Activated CD4-positive, alpha-beta memory T cell treated with anti-CD3 and anti-CD28 coated beads for 36 hours (primary cell): Measurements from ENCODE around the gene SEZ6L. TPM values are rescaled to one million over a fixed set of nuclear protein-coding genes. Genes with fewer than 3 reads are reported as not detected.

ENCODE experiments used
- CTCF ChIA-PET: fragments of 350-600 bp; sonication (Branson Sonifier 250); formaldehyde crosslinking; loops from one replicate; lab custom pipeline; 2021; ENCODE audit warnings: antibody characterized with exemption, inconsistent platforms; lab: Charles Lee
- POLR2A ChIA-PET: fragments of 350-600 bp; sonication (Branson Sonifier 250); formaldehyde crosslinking; loops from one replicate; lab custom pipeline; 2021; ENCODE audit warnings: antibody characterized with exemption; lab: Charles Lee
- DNase-seq: peaks from one replicate; pipeline ENCODE4 v3.0.0-alpha.2; 2020
- H3K27ac Mint-ChIP-seq: one replicate; pipeline ENCODE4 v1.8.0; 2021; ENCODE audit warnings: mixed read lengths
- H3K27me3 Mint-ChIP-seq: one replicate; pipeline ENCODE4 v1.8.0; 2021; ENCODE audit warnings: mixed read lengths
- H3K36me3 Mint-ChIP-seq: one replicate; pipeline ENCODE4 v1.8.0; 2021; ENCODE audit warnings: mixed read lengths
- H3K4me1 Mint-ChIP-seq: one replicate; pipeline ENCODE4 v1.8.0; 2021; ENCODE audit warnings: low read depth, mixed read lengths
- H3K4me3 Mint-ChIP-seq: one replicate; pipeline ENCODE4 v1.8.0; 2021; ENCODE audit warnings: mild to moderate bottlenecking, mixed read lengths
- H3K9me3 Mint-ChIP-seq: one replicate; pipeline ENCODE4 v1.8.0; 2021; ENCODE audit warnings: mixed read lengths
- intact Hi-C: fragments of 100-400 bp; cut with micrococcal nuclease; formaldehyde crosslinking; loops from one replicate; pipeline ENCODE4 v1.15.1; 2023
- total RNA-seq, 2 experiments: library from RNA; stranded (reverse); gene quantifications; one replicate each; pipeline ENCODE4 v1.2.3, GENCODE V29; 2021

SEZ6L gene
- total RNA-seq, 2 experiments from 2014 or later: not detected

DNA sequence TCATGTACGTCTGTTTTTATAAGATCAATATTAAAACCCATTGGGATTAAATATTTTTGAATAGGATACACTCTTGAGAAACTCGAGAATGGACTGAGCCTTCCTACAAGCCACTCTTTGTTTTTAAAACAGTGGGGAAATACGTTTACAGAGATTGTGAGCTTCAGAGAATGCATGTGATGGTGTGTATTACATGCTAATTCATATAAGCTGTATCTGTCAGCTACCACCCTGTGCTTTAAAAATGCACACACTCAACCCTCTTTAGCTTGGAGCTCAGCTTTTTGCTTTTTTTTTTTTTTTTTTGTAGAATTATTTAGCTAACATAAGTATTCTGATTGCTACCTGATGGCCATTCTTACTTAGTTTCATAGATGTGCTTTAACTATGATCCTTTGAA is 213.5 kb downstream of the SEZ6L start:
- H3K27ac Mint-ChIP-seq: no peak overlapping the region
- ChIA-PET CTCF (interaction anchor here (1.0 to 1.7 kb wide), 4 partner anchors 15 to 22 kb away, joined by 4 to 7 read pairs (median 4); no protein-coding TSS in a partner anchor), POLR2A (no interaction called here)
- H3K27me3 Mint-ChIP-seq: peaks cover 32% of the 10 kb centered on the region
- no peak overlapping the region for H3K4me3 Mint-ChIP-seq
- no peak for DNase-seq
- H3K36me3 Mint-ChIP-seq: no peaks in the 10 kb centered on the region
- intact Hi-C loops: no loop called here
- H3K4me1 Mint-ChIP-seq: no peaks in the 10 kb centered on the region
- H3K9me3 Mint-ChIP-seq: peaks cover 3% of the 10 kb centered on the region

DNA sequence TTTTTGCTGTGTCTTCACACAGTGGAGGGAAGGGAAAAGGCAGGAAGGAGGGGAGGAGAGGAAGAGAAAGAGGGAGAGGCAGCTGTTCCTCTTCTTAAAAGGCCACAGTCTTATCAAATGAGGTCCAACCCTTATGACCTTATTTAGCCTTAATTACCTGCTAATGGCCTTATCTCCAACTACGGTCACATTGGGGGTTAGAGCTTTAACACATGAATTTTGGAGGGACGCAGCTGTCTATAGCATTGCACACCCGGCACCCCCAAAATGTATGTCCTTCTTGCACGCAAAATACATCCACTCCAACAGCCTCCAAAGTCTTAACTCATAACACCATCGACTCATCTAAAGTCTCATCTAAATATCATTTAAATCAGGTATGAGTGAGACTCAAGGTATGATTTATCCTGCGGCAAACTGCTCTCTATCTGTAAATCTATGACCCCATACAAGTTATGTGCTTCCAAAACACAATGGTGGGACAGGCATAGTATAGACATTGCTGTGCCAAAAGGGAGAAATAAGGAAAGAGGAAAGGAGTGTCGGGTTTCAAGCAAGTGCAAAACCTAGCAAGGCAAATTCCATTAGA is 214.8 kb downstream of the SEZ6L start:
- Mint-ChIP-seq H3K27me3 (peaks cover 30% of the 10 kb centered on the region), H3K36me3 (no peaks in the 10 kb centered on the region), H3K4me3 (no peak overlapping the region), H3K9me3 (no peaks in the 10 kb centered on the region), H3K27ac (no peak overlapping the region), H3K4me1 (no peaks in the 10 kb centered on the region)
- POLR2A ChIA-PET: no interaction called here
- DNase-seq: no peak
- CTCF ChIA-PET: interaction anchor here (0.9 to 1.7 kb wide), 4 partner anchors 17 to 86 kb away, joined by 3 to 7 read pairs (median 4); no protein-coding TSS in a partner anchor
- intact Hi-C loops: no loop called here

DNA sequence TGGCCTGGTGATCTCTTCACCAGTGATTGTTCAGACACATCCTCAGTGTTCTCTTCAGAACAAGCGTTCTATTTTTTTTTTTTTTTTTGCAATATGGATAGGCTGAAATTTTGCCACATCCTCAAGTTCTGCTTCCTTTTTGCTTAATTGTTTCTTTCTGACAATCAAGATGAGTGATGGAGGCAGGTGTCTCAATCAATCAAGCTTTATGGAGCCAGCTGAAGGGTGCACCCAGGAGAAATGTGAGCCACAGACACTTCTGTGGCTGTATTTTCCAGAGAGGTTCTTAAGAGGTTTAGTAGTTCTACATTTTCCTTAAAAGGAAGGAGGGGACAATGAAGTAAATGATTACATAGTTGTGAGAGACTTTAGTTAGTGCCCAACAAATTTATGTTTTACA is 215.9 kb downstream of the SEZ6L start:
- ChIA-PET CTCF (interaction anchor here (1.3 kb wide), 1 partner anchor 13 kb away, joined by 7 read pairs; no protein-coding TSS in a partner anchor), POLR2A (no interaction called here)
- H3K4me1 Mint-ChIP-seq: no peaks in the 10 kb centered on the region
- intact Hi-C loops: no loop called here
- no peak overlapping the region for H3K4me3 Mint-ChIP-seq
- H3K27ac Mint-ChIP-seq: no peak overlapping the region
- H3K9me3 Mint-ChIP-seq: no peaks in the 10 kb centered on the region
- no peaks in the 10 kb centered on the region for H3K36me3 Mint-ChIP-seq
- no peak for DNase-seq
- H3K27me3 Mint-ChIP-seq: peaks cover 25% of the 10 kb centered on the region

DNA sequence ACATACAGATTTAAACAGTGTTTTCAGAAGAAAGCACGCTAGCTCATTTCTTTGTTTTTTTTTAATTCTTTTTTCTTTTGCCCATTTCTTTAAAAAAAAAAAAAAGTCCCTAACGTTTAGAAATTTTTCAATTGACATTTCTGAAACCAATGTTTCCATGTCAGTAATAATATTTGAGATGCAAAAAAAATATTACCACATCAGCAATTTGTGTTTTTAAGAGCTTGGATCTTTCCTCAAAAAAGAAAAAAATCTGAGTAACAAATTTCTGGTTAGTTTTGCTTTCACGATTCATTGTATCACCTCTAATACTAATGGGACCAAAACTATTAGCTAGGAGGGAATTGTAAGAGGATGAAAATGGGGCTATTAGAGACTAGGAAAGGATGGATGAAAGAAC is 219.9 kb downstream of the SEZ6L start:
- intact Hi-C loops: no loop called here
- Mint-ChIP-seq H3K4me1 (no peaks in the 10 kb centered on the region), H3K9me3 (no peaks in the 10 kb centered on the region), H3K4me3 (no peak overlapping the region), H3K36me3 (no peaks in the 10 kb centered on the region), H3K27me3 (peaks cover 15% of the 10 kb centered on the region), H3K27ac (no peak overlapping the region)
- no peak for DNase-seq
- ChIA-PET POLR2A (no interaction called here), CTCF (no interaction called here)

DNA sequence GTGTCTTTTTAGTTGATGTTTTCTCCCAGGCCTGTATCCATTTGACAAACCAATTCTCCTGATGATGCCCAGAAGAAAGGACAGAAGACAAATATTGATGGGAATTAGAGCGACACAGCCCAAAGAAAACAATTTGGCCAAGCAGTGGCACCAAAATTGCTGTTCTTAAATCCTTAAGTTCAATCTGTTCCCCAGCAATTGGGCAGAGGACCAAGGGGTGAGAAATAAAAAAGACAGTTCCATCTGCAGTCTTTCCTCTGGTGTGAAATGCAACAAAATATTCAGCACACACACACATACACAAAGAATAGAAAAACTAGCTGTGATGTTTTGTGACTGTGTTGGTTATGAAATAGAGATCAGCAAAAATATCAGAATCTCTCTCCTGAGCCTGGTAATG is 221.8 kb downstream of the SEZ6L start:
- CTCF ChIA-PET: interaction anchor here (2.3 to 3.3 kb wide), 2 partner anchors 24 to 70 kb away, joined by 10 to 14 read pairs; no protein-coding TSS in a partner anchor
- POLR2A ChIA-PET: no interaction called here
- DNase-seq: no peak
- Mint-ChIP-seq H3K27me3 (peaks cover 11% of the 10 kb centered on the region), H3K4me3 (no peak overlapping the region), H3K36me3 (no peaks in the 10 kb centered on the region), H3K4me1 (no peaks in the 10 kb centered on the region), H3K27ac (no peak overlapping the region), H3K9me3 (no peaks in the 10 kb centered on the region)
- intact Hi-C loops: no loop called here

DNA sequence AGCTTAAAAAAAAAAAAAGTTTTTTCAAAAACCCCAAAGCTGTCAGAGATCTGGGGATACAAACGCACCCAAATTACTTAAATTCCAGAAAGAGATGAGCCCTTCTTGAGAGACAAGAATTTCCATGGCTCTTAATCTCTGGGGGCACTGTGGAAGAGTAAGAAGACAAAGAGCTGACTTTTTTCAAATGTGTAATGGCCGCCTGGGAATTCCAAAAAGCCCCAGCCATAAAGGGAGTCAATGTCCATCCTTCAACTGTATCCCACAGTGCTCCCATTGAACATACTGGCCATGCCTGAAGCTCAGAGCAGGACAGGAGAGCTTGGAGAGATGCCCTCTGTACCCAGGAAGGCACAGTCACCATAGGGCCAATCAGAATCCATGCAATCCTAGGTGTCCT is 222.4 kb downstream of the SEZ6L start:
- CTCF ChIA-PET: interaction anchor here (1.7 to 3.3 kb wide), 3 partner anchors 24 to 69 kb away, joined by 7 to 14 read pairs (median 10); no protein-coding TSS in a partner anchor
- peaks cover 9% of the 10 kb centered on the region for H3K27me3 Mint-ChIP-seq
- POLR2A ChIA-PET: no interaction called here
- H3K27ac Mint-ChIP-seq: no peak overlapping the region
- H3K36me3 Mint-ChIP-seq: no peaks in the 10 kb centered on the region
- H3K4me1 Mint-ChIP-seq: no peaks in the 10 kb centered on the region
- no peak overlapping the region for H3K4me3 Mint-ChIP-seq
- H3K9me3 Mint-ChIP-seq: no peaks in the 10 kb centered on the region
- intact Hi-C loops: no loop called here
- DNase-seq: no peak

DNA sequence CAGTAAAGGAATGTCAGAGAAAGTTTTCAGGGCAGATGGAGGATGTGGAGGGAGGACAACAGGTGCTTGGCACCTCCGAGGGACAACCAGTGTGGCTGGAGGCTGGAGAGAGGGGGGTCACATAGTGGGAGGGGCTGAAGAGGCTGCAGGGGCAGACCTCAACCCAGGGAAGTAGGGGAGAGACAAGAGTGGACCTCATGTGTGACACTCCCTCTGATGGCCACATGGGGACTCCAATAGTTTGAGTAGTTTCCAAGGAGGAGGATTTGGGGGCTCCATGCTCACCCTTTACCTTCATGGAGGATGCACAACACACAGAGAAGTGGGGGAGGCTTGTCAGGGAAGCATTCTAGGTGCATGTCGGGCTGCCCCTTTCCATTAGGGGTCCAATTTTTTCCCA is 224.7 kb downstream of the SEZ6L start:
- Mint-ChIP-seq H3K4me3 (no peak overlapping the region), H3K4me1 (peaks cover 3% of the 10 kb centered on the region), H3K36me3 (no peaks in the 10 kb centered on the region), H3K27me3 (peaks cover 3% of the 10 kb centered on the region), H3K27ac (no peak overlapping the region), H3K9me3 (no peaks in the 10 kb centered on the region)
- ChIA-PET POLR2A (no interaction called here), CTCF (no interaction called here)
- intact Hi-C loops: no loop called here
- DNase-seq: no peak

DNA sequence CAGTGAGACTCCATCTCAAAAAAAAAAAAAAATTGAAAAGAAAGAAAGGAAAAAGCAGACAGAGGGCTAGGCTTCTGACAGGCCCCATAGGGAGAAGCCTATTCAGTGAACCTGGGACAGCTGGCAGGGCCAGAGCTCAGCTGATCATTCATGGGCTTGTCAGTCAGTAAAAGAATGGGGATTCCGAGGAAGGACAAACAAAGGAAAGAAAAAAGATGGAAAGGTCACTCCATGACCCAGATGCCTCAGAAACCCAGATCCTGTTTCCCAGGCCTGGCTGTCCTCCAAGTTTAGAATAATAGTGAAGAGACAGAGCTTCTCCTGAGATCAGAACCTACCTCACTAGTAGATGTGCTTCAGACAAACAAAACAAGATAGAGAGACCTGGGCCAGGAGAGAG is 225.5 kb downstream of the SEZ6L start:
- H3K36me3 Mint-ChIP-seq: no peaks in the 10 kb centered on the region
- no peak for DNase-seq
- H3K27ac Mint-ChIP-seq: no peak overlapping the region
- no peak overlapping the region for H3K4me3 Mint-ChIP-seq
- H3K27me3 Mint-ChIP-seq: peaks cover 3% of the 10 kb centered on the region
- peaks cover 5% of the 10 kb centered on the region for H3K4me1 Mint-ChIP-seq
- intact Hi-C loops: no loop called here
- ChIA-PET CTCF (interaction anchor here (0.6 to 2.3 kb wide), 9 partner anchors 17 to 122 kb away, joined by 3 to 30 read pairs (median 3); no protein-coding TSS in a partner anchor), POLR2A (no interaction called here)
- H3K9me3 Mint-ChIP-seq: no peaks in the 10 kb centered on the region

DNA sequence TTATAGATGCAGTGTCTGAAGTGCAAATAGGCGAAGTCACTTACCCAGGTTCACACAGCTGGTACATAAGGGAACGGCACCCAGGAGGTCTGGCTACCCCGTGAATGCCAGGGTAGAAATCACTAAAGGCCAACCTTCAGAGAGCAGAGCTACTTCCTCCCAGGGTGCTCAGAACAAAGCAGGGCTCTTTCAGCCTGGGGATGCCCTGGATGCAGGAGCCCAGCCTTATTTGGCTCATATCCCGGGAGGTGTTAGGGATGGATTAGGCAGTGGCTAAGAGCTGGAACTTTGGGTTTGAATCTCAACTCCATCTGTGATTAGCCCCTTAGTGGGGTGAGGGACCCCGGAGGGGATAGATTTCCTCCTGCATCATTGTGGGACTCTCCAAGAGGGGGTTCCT is 226.7 kb downstream of the SEZ6L start:
- ChIA-PET POLR2A (no interaction called here), CTCF (interaction anchor here (0.6 to 2.3 kb wide), 5 partner anchors 31 to 106 kb away, joined by 3 to 30 read pairs (median 4); no protein-coding TSS in a partner anchor)
- Mint-ChIP-seq H3K4me3 (no peak overlapping the region), H3K27me3 (peaks cover 2% of the 10 kb centered on the region), H3K36me3 (no peaks in the 10 kb centered on the region), H3K27ac (no peak overlapping the region), H3K4me1 (peaks cover 5% of the 10 kb centered on the region), H3K9me3 (no peaks in the 10 kb centered on the region)
- DNase-seq: no peak
- intact Hi-C loops: no loop called here

DNA sequence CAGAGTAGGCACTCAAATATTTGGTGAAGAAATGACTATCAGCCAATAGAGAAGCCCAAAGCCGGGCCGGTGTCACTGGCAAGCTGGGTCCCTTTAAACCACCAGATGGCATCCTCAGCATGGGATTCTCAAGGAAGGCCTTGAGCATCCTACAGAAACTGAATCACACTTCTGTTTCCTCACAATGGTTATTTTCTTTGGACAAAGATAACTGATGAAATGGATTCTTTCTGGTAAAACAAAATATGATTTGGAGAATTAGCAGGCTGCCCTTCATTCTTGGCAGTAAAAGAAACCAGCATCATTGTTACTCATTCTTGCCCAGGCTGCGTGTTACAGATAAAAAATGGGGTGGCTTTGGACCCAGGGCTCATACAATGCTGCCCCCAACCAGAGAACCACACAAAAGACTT is 229.5 kb downstream of the SEZ6L start:
- ChIA-PET POLR2A (no interaction called here), CTCF (interaction anchor here (0.8 to 7.2 kb wide), 10 partner anchors 11 to 267 kb away, joined by 3 to 109 read pairs (median 4); no protein-coding TSS in a partner anchor)

DNA sequence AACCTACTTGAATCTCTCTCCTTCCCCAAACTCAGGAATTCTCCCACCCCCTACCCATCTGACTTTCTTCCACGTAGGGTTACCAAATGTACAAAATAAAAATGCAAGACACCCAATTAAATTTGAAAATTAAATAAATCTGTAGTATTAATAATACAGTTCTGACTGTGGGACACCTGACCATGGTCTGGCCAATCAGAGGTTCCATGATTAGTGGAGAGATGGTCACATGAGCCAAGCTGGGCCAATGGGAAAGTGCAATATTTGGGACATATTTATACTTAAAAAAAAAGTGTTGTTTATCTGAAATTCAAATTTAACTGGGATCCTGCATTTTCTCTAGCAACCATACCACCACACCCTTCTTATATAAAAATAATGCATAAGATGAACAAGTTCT is 230.0 kb downstream of the SEZ6L start:
- Mint-ChIP-seq H3K9me3 (no peaks in the 10 kb centered on the region), H3K36me3 (no peaks in the 10 kb centered on the region), H3K4me1 (peaks cover 7% of the 10 kb centered on the region), H3K27me3 (no peaks in the 10 kb centered on the region), H3K27ac (no peak overlapping the region), H3K4me3 (no peak overlapping the region)
- intact Hi-C loops: loop anchor here (2.0 kb wide), 1 partner anchor 32 kb away; no protein-coding TSS in a partner anchor
- ChIA-PET CTCF (interaction anchor here (0.9 to 7.2 kb wide), 7 partner anchors 14 to 192 kb away, joined by 3 to 109 read pairs (median 4); no protein-coding TSS in a partner anchor), POLR2A (no interaction called here)
- DNase-seq: no peak

More for the DNA sequence above, 229.5 kb downstream of the SEZ6L start:
- no peaks in the 10 kb centered on the region for H3K36me3 Mint-ChIP-seq
- H3K4me1 Mint-ChIP-seq: peaks cover 5% of the 10 kb centered on the region
- no peaks in the 10 kb centered on the region for H3K9me3 Mint-ChIP-seq
- H3K27ac Mint-ChIP-seq: no peak overlapping the region
- intact Hi-C loops: loop anchor here (1.0 to 2.0 kb wide), 3 partner anchors 32 to 83 kb away; no protein-coding TSS in a partner anchor
- peak; percentile 77 for DNase-seq
- H3K27me3 Mint-ChIP-seq: no peaks in the 10 kb centered on the region
- no peak overlapping the region for H3K4me3 Mint-ChIP-seq

DNA sequence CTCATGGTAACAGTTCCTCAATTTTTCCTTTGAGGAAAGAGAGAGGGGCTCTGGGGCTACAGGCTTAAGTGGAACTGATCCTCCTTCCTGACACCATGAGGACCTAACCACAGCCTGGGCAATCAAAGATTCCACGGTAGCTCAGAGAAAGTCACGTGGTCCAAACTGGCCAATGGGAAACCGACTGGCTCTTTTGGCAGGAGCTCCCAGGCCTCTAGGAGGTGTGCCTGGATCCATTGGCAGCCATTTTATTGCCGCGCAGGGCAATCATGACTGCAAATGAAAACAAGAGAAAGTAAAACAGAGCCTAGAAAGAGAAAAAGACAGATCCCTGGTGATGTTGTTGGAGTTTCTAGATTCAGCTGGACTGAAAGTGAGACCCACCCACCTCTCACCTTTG is 232.5 kb downstream of the SEZ6L start:
- Mint-ChIP-seq H3K36me3 (no peaks in the 10 kb centered on the region), H3K27ac (no peak overlapping the region), H3K9me3 (no peaks in the 10 kb centered on the region), H3K27me3 (peaks cover 4% of the 10 kb centered on the region), H3K4me1 (peaks cover 11% of the 10 kb centered on the region), H3K4me3 (no peak overlapping the region)
- ChIA-PET POLR2A (no interaction called here), CTCF (interaction anchor here (1.2 to 7.2 kb wide), 5 partner anchors 35 to 264 kb away, joined by 3 to 109 read pairs (median 4); partner anchors contain the start of genes HPS4 and SRRD)
- DNase-seq: no peak
- intact Hi-C loops: no loop called here
